ENCODE measurements around the gene PTGR3. TPM values are rescaled to one million over a fixed set of nuclear protein-coding genes. Genes with fewer than 3 reads are reported as not detected.

Gene PTGR3
- polyA plus RNA-seq, 1 donor: 46.9 TPM

- Histone ChIP-seq H3K27ac (ENCODE audit: low read length) (no peak overlapping the region), H3K27me3 (ENCODE audit: control insufficient read depth, insufficient read depth, low read length) (no peaks in the 10 kb centered on the region), H3K9me3 (ENCODE audit: control insufficient read depth, low read depth, low read length) (peaks cover 8% of the 10 kb centered on the region), H3K4me3 (ENCODE audit: low read length) (no peak overlapping the region), H3K36me3 (ENCODE audit: control insufficient read depth, insufficient read depth, low read length) (peaks cover 20% of the 10 kb centered on the region), H3K4me1 (ENCODE audit: control insufficient read depth, insufficient read depth, low read length) (no peaks in the 10 kb centered on the region)
- no CpG with 5 or more reads among the region's 13 CpGs for WGBS (ENCODE audit: insufficient coverage, low lambda C conversion rate)
- DNase-seq: no peak
Measured at GRCh38 chr18:75238100-75238499, 29.2 kb upstream of the PTGR3 start.

GRCh38 chr18:75235896-75236295, 27.0 kb upstream of the PTGR3 start:
- Histone ChIP-seq H3K4me1 (ENCODE audit: control insufficient read depth, insufficient read depth, low read length) (no peaks in the 10 kb centered on the region), H3K9me3 (ENCODE audit: control insufficient read depth, low read depth, low read length) (peaks cover 2% of the 10 kb centered on the region), H3K36me3 (ENCODE audit: control insufficient read depth, insufficient read depth, low read length) (peaks cover 20% of the 10 kb centered on the region), H3K27ac (ENCODE audit: low read length) (no peak overlapping the region), H3K27me3 (ENCODE audit: control insufficient read depth, insufficient read depth, low read length) (no peaks in the 10 kb centered on the region), H3K4me3 (ENCODE audit: low read length) (no peak overlapping the region)
- WGBS (ENCODE audit: insufficient coverage, low lambda C conversion rate): 100% methylated on average over 2 of the region's 13 CpGs
- no peak for DNase-seq

GRCh38 chr18:75234901-75235300, 26.0 kb upstream of the PTGR3 start:
- Histone ChIP-seq H3K4me3 (ENCODE audit: low read length) (no peak overlapping the region), H3K4me1 (ENCODE audit: control insufficient read depth, insufficient read depth, low read length) (peaks cover 2% of the 10 kb centered on the region), H3K36me3 (ENCODE audit: control insufficient read depth, insufficient read depth, low read length) (peaks cover 23% of the 10 kb centered on the region), H3K27me3 (ENCODE audit: control insufficient read depth, insufficient read depth, low read length) (no peaks in the 10 kb centered on the region), H3K9me3 (ENCODE audit: control insufficient read depth, low read depth, low read length) (peaks cover 2% of the 10 kb centered on the region), H3K27ac (ENCODE audit: low read length) (no peak overlapping the region)
- no CpG with 5 or more reads among the region's 12 CpGs for WGBS (ENCODE audit: insufficient coverage, low lambda C conversion rate)
- no peak for DNase-seq

GRCh38 chr18:75231053-75231406, 22.1 kb upstream of the PTGR3 start:
- no CpG with 5 or more reads among the region's 5 CpGs for WGBS (ENCODE audit: insufficient coverage, low lambda C conversion rate)
- no peak overlapping the region for H3K27ac ChIP-seq (ENCODE audit: low read length)
- peaks cover 27% of the 10 kb centered on the region for H3K4me1 ChIP-seq (ENCODE audit: control insufficient read depth, insufficient read depth, low read length)

GRCh38 chr18:75230163-75231052, 21.5 kb upstream of the PTGR3 start:
- peaks cover 33% of the 10 kb centered on the region for H3K4me1 ChIP-seq (ENCODE audit: control insufficient read depth, insufficient read depth, low read length)
- H3K9me3 ChIP-seq (ENCODE audit: control insufficient read depth, low read depth, low read length): no peaks in the 10 kb centered on the region
- no peaks in the 10 kb centered on the region for H3K27me3 ChIP-seq (ENCODE audit: control insufficient read depth, insufficient read depth, low read length)
- WGBS (ENCODE audit: insufficient coverage, low lambda C conversion rate): no CpG with 5 or more reads among the region's 17 CpGs
- DNase-seq: no peak
- no peak overlapping the region for H3K27ac ChIP-seq (ENCODE audit: low read length)
- H3K36me3 ChIP-seq (ENCODE audit: control insufficient read depth, insufficient read depth, low read length): peaks cover 16% of the 10 kb centered on the region
- no peak overlapping the region for H3K4me3 ChIP-seq (ENCODE audit: low read length)

More at GRCh38 chr18:75231053-75231406, 22.1 kb upstream of the PTGR3 start:
- no peaks in the 10 kb centered on the region for H3K27me3 ChIP-seq (ENCODE audit: control insufficient read depth, insufficient read depth, low read length)
- no peaks in the 10 kb centered on the region for H3K9me3 ChIP-seq (ENCODE audit: control insufficient read depth, low read depth, low read length)
- no peak overlapping the region for H3K4me3 ChIP-seq (ENCODE audit: low read length)
- no peak for DNase-seq
- H3K36me3 ChIP-seq (ENCODE audit: control insufficient read depth, insufficient read depth, low read length): peaks cover 20% of the 10 kb centered on the region

- Histone ChIP-seq H3K4me1 (ENCODE audit: control insufficient read depth, insufficient read depth, low read length) (peaks cover 43% of the 10 kb centered on the region), H3K9me3 (ENCODE audit: control insufficient read depth, low read depth, low read length) (no peaks in the 10 kb centered on the region), H3K27ac (ENCODE audit: low read length) (no peak overlapping the region), H3K27me3 (ENCODE audit: control insufficient read depth, insufficient read depth, low read length) (no peaks in the 10 kb centered on the region), H3K4me3 (ENCODE audit: low read length) (no peak overlapping the region), H3K36me3 (ENCODE audit: control insufficient read depth, insufficient read depth, low read length) (peaks cover 12% of the 10 kb centered on the region)
- no peak for DNase-seq
- WGBS (ENCODE audit: insufficient coverage, low lambda C conversion rate): no CpG with 5 or more reads among the region's 8 CpGs
Measured at GRCh38 chr18:75229437-75229836, 20.5 kb upstream of the PTGR3 start.

- Histone ChIP-seq H3K4me3 (ENCODE audit: low read length) (no peak overlapping the region), H3K4me1 (ENCODE audit: control insufficient read depth, insufficient read depth, low read length) (peaks cover 47% of the 10 kb centered on the region), H3K9me3 (ENCODE audit: control insufficient read depth, low read depth, low read length) (no peaks in the 10 kb centered on the region), H3K36me3 (ENCODE audit: control insufficient read depth, insufficient read depth, low read length) (peaks cover 12% of the 10 kb centered on the region), H3K27ac (ENCODE audit: low read length) (peak overlapping the region; percentile 98), H3K27me3 (ENCODE audit: control insufficient read depth, insufficient read depth, low read length) (no peaks in the 10 kb centered on the region)
- no CpG with 5 or more reads among the region's 9 CpGs for WGBS (ENCODE audit: insufficient coverage, low lambda C conversion rate)
- DNase-seq: no peak
Measured at GRCh38 chr18:75228967-75229366, 20.0 kb upstream of the PTGR3 start.

GRCh38 chr18:75227535-75228296, 18.8 kb upstream of the PTGR3 start:
- Histone ChIP-seq H3K27ac (ENCODE audit: low read length) (peak overlapping the region; percentile 98), H3K9me3 (ENCODE audit: control insufficient read depth, low read depth, low read length) (no peaks in the 10 kb centered on the region), H3K4me3 (ENCODE audit: low read length) (peak overlapping the region; percentile 19), H3K27me3 (ENCODE audit: control insufficient read depth, insufficient read depth, low read length) (no peaks in the 10 kb centered on the region), H3K4me1 (ENCODE audit: control insufficient read depth, insufficient read depth, low read length) (peaks cover 57% of the 10 kb centered on the region), H3K36me3 (ENCODE audit: control insufficient read depth, insufficient read depth, low read length) (peaks cover 12% of the 10 kb centered on the region)
- DNase-seq: peak in 1 of 2 donors; percentile 83
- WGBS (ENCODE audit: insufficient coverage, low lambda C conversion rate): no CpG with 5 or more reads among the region's 11 CpGs

- no peaks in the 10 kb centered on the region for H3K9me3 ChIP-seq (ENCODE audit: control insufficient read depth, low read depth, low read length)
- H3K4me1 ChIP-seq (ENCODE audit: control insufficient read depth, insufficient read depth, low read length): peaks cover 63% of the 10 kb centered on the region
- no CpG with 5 or more reads among the region's 5 CpGs for WGBS (ENCODE audit: insufficient coverage, low lambda C conversion rate)
- H3K4me3 ChIP-seq (ENCODE audit: low read length): peak overlapping the region; percentile 19
- H3K27me3 ChIP-seq (ENCODE audit: control insufficient read depth, insufficient read depth, low read length): no peaks in the 10 kb centered on the region
- peaks cover 12% of the 10 kb centered on the region for H3K36me3 ChIP-seq (ENCODE audit: control insufficient read depth, insufficient read depth, low read length)
- no peak for DNase-seq
- H3K27ac ChIP-seq (ENCODE audit: low read length): peak overlapping the region; percentile 98
Measured at GRCh38 chr18:75226956-75227316, 18.0 kb upstream of the PTGR3 start.

- no peaks in the 10 kb centered on the region for H3K27me3 ChIP-seq (ENCODE audit: control insufficient read depth, insufficient read depth, low read length)
- peaks cover 68% of the 10 kb centered on the region for H3K4me1 ChIP-seq (ENCODE audit: control insufficient read depth, insufficient read depth, low read length)
- peak overlapping the region; percentile 19 for H3K4me3 ChIP-seq (ENCODE audit: low read length)
- no peaks in the 10 kb centered on the region for H3K9me3 ChIP-seq (ENCODE audit: control insufficient read depth, low read depth, low read length)
- peak in 1 of 2 donors; percentile 84 for DNase-seq
- WGBS (ENCODE audit: insufficient coverage, low lambda C conversion rate): 0% methylated on average over 2 of the region's 11 CpGs
- H3K36me3 ChIP-seq (ENCODE audit: control insufficient read depth, insufficient read depth, low read length): peaks cover 12% of the 10 kb centered on the region
- peak overlapping the region; percentile 98 for H3K27ac ChIP-seq (ENCODE audit: low read length)
Measured at GRCh38 chr18:75226286-75226955, 17.5 kb upstream of the PTGR3 start.

Data from large intestine (tissue), 3 donors.